DMS 273 treated with DMSO at 0.1 percent for 48 hours (cell line): ENCODE measurements around the gene PPP2R2D.
A peak's percentile ranks its signal among the peaks of the same experiment; 100 is the strongest.
"Not testable (repeated sequence)": the region's sequence is repeated elsewhere in the genome, so short reads cannot be mapped to it uniquely, and the experiment has no call there.

Source experiments
- DNase-seq: peaks from one replicate; lab custom pipeline; 2025; lab: John Stamatoyannopoulos, UW

Gene PPP2R2D

GRCh38 chr10:131977323-131978096 lies 76.7 kb downstream of the PPP2R2D start:
- DNase-seq: no peak

- no peak for DNase-seq
These were observed 77.6 kb downstream of the PPP2R2D start for GRCh38 chr10:131978366-131978765.

GRCh38 chr10:131978851-131979250 lies 78.0 kb downstream of the PPP2R2D start:
- DNase-seq: no peak

- DNase-seq: no peak
These were observed 78.5 kb downstream of the PPP2R2D start for GRCh38 chr10:131979336-131979735.

- no peak for DNase-seq
These were observed 79.0 kb downstream of the PPP2R2D start for GRCh38 chr10:131979821-131980270.

GRCh38 chr10:131980321-131980720 lies 79.5 kb downstream of the PPP2R2D start:
- no peak for DNase-seq

- no peak for DNase-seq
These were observed 80.1 kb downstream of the PPP2R2D start for GRCh38 chr10:131980761-131981428.

- DNase-seq: peak; percentile 37
These were observed 80.8 kb downstream of the PPP2R2D start, which contains the start of gene BNIP3 for GRCh38 chr10:131981429-131982184. TSS of gene BNIP3 (minus strand) at chr10:131981923. CDS start at chr10:131981806, 117 bp downstream.

- DNase-seq: no peak
These were observed 81.5 kb downstream of the PPP2R2D start for GRCh38 chr10:131982185-131982756.

- no peak for DNase-seq
These were observed 82.0 kb downstream of the PPP2R2D start for GRCh38 chr10:131982796-131983195.

- DNase-seq: no peak
These were observed 83.0 kb downstream of the PPP2R2D start for GRCh38 chr10:131983780-131984179.

GRCh38 chr10:131986851-131987250 lies 86.0 kb downstream of the PPP2R2D start:
- DNase-seq: not testable (repeated sequence)

GRCh38 chr10:131987301-131987700 lies 86.5 kb downstream of the PPP2R2D start:
- not testable (repeated sequence) for DNase-seq

- DNase-seq: not testable (repeated sequence)
These were observed 87.0 kb downstream of the PPP2R2D start for GRCh38 chr10:131987786-131988185.

- no peak for DNase-seq
These were observed 90.9 kb downstream of the PPP2R2D start for GRCh38 chr10:131991726-131992125.

- DNase-seq: no peak
These were observed 92.5 kb downstream of the PPP2R2D start for GRCh38 chr10:131993275-131993674.

GRCh38 chr10:131994435-131994834 lies 93.6 kb downstream of the PPP2R2D start:
- no peak for DNase-seq

GRCh38 chr10:131996466-131997365 lies 95.9 kb downstream of the PPP2R2D start:
- DNase-seq: no peak

- no peak for DNase-seq
These were observed 96.7 kb downstream of the PPP2R2D start for GRCh38 chr10:131997366-131998049.

- no peak for DNase-seq
These were observed 97.4 kb downstream of the PPP2R2D start for GRCh38 chr10:131998050-131998844.
